ENCODE data around the gene SLX4. TPM values are rescaled to one million over a fixed set of nuclear protein-coding genes. Genes with fewer than 3 reads are reported as not detected.

The SLX4 gene
- total and polyA plus RNA-seq, 9 of the 15 experiments (the other 6 are each of a cell fraction or from before 2014, with no cell fraction given): 0.29 to 7.9 (median 3.8) TPM

DNA sequence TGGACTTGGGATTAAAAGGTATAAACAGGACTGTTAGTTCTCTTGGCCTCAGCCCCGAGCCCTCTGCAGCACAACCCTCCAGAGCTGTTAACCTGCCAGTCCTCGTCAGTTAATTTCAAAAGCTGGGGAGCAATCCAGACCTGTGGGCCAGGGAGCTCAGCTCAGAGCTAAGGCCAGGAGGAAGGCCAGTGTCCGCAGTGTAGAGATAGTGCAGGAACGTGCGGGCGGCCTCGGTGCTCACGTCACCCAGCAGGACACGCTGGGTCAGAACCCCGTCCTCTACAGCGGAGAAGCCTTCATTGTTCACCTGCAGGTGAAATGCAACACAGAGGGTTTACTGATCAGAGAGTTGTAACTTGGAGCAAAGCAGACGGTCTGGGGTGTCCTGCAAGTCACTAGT lies 18.8 kb downstream of the SLX4 start:
- H3K79me2 ChIP-seq (ENCODE audit: control insufficient read depth, insufficient read depth, low read length): no peaks in the 10 kb centered on the region
- H2AFZ ChIP-seq (ENCODE audit: low read depth, low read length): no peak overlapping the region
- peaks cover 10 to 37% of the 10 kb centered on the region in 2 experiments; a peak in 4 of 5 replicates for H3K4me1 ChIP-seq (replicated peaks in 1 of 2; ENCODE audit: control insufficient read depth in 2 of 2, insufficient read depth in 2 of 2, low read length in 2 of 2)
- no peak overlapping the region for H3K4me2 ChIP-seq (ENCODE audit: insufficient read depth, low read length)
- 82% methylated on average over 9 of the region's 12 CpGs for WGBS (ENCODE audit: insufficient coverage, low coverage, missing lambda C conversion rate)
- CTCF ChIA-PET (ENCODE audit: low intra/inter-chr PET ratio): no interaction called here
- H3K9me3 ChIP-seq (replicated peaks; ENCODE audit: control insufficient read depth, insufficient read depth, low read depth, low read length): no peaks in the 10 kb centered on the region
- DNase-seq (ENCODE audit: extremely low read depth in 1 of 4, low spot score in 3 of 4): no peak
- peaks cover 3% of the 10 kb centered on the region; the same call in 1 of the 3 replicates for H3K36me3 ChIP-seq (ENCODE audit: control insufficient read depth, insufficient read depth, low read length)
- H3K27me3 ChIP-seq (ENCODE audit: control insufficient read depth in 2 of 2, insufficient read depth in 2 of 2, low read length in 2 of 2): no peaks in the 10 kb centered on the region
- ATAC-seq: no peak
- no peak overlapping the region for H3K4me3 ChIP-seq
- in situ Hi-C loops (cut with MboI) (no loop called here), intact Hi-C loops (cut with micrococcal nuclease) (no loop called here)
- peaks cover 4% of the 10 kb centered on the region for H3K9me1 ChIP-seq (ENCODE audit: control insufficient read depth, insufficient read depth, low read length)
- TF ChIP-seq FOXM1 (IDR thresholded peaks at IDR 0.05; ENCODE audit: low read depth) (no peak), FOXM1 (CRISPR knock-in tag; IDR thresholded peaks at IDR 0.05; ENCODE audit: low read depth) (no peak)
- H4K20me1 ChIP-seq (replicated peaks; ENCODE audit: control insufficient read depth, insufficient read depth, low read length): no peaks in the 10 kb centered on the region
- FAIRE-seq: no peak
- no TSS peak for BruUV-seq (replicated peaks)
- no peak overlapping the region for H3K27ac ChIP-seq (ENCODE audit: extremely low read depth, low read depth, low read length)
- POLR2A ChIA-PET: interaction anchor here (0.6 to 1.0 kb wide), 2 partner anchors 8 to 841 kb away, joined by 3 to 4 read pairs; no protein-coding TSS in a partner anchor
- H3K9ac ChIP-seq (ENCODE audit: insufficient read depth in 1 of 2, low read depth in 2 of 2, low read length in 2 of 2): peak overlapping the region in 1 of 2 experiments; percentile 70; a peak in 2 of 4 replicates

DNA sequence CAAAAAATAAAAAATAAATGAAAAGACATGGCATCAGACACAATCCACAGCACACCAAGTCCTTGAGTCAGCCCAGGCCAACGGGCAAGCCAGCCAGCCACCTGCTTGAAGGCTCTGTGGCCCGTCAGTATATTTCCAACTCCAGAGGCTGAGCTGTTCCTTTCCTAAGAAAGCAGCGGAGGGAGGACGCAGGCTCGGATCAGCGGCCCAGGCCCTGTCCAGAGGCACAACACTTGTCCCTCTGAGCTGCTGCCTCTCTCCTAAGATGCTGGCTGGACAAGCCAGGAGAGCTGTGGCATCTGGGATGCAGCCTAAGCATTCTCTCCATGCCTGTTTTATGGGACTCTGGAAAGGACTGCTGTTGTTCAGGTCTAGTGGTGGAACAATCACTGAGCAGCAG lies 19.4 kb downstream of the SLX4 start:
- peaks cover 10 to 38% of the 10 kb centered on the region in 2 experiments; a peak in 4 of 5 replicates for H3K4me1 ChIP-seq (replicated peaks in 1 of 2; ENCODE audit: control insufficient read depth in 2 of 2, insufficient read depth in 2 of 2, low read length in 2 of 2)
- H3K9me1 ChIP-seq (ENCODE audit: control insufficient read depth, insufficient read depth, low read length): peaks cover 4% of the 10 kb centered on the region
- BruUV-seq (replicated peaks): no TSS peak
- 78% methylated on average over 6 of the region's 6 CpGs for WGBS (ENCODE audit: insufficient coverage, low coverage, missing lambda C conversion rate)
- ATAC-seq (no peak), FAIRE-seq (no peak), DNase-seq (ENCODE audit: extremely low read depth in 1 of 4, low spot score in 3 of 4) (no peak)
- H3K4me3 ChIP-seq: no peak overlapping the region
- no peaks in the 10 kb centered on the region for H3K9me3 ChIP-seq (replicated peaks; ENCODE audit: control insufficient read depth, insufficient read depth, low read depth, low read length)
- CTCF ChIA-PET (ENCODE audit: low intra/inter-chr PET ratio): no interaction called here
- H3K27me3 ChIP-seq (ENCODE audit: control insufficient read depth in 2 of 2, insufficient read depth in 2 of 2, low read length in 2 of 2): no peaks in the 10 kb centered on the region
- H4K20me1 ChIP-seq (replicated peaks; ENCODE audit: control insufficient read depth, insufficient read depth, low read length): no peaks in the 10 kb centered on the region
- no peak overlapping the region for H3K27ac ChIP-seq (ENCODE audit: extremely low read depth, low read depth, low read length)
- H2AFZ ChIP-seq (ENCODE audit: low read depth, low read length): no peak overlapping the region
- intact Hi-C loops (cut with micrococcal nuclease): no loop called here
- no peak overlapping the region for H3K4me2 ChIP-seq (ENCODE audit: insufficient read depth, low read length)
- POLR2A ChIA-PET: interaction anchor here (0.6 to 1.0 kb wide), 2 partner anchors 9 to 841 kb away, joined by 3 to 4 read pairs; no protein-coding TSS in a partner anchor
- in situ Hi-C loops (cut with MboI): no loop called here
- H3K9ac ChIP-seq (ENCODE audit: insufficient read depth in 1 of 2, low read depth in 2 of 2, low read length in 2 of 2): peak overlapping the region in 1 of 2 experiments; percentile 40; a peak in 1 of 4 replicates
- H3K36me3 ChIP-seq (ENCODE audit: control insufficient read depth, insufficient read depth, low read length): peaks cover 3% of the 10 kb centered on the region; the same call in 1 of the 3 replicates
- no peaks in the 10 kb centered on the region for H3K79me2 ChIP-seq (ENCODE audit: control insufficient read depth, insufficient read depth, low read length)
- TF ChIP-seq NEUROD1 (IDR thresholded peaks at IDR 0.05; ENCODE audit: borderline replicate concordance, low read depth, low read length, partially characterized antibody) (no peak), HNRNPL (IDR thresholded peaks at IDR 0.05; ENCODE audit: low read depth, low read length) (no peak), HSF4 (CRISPR knock-in tag; IDR thresholded peaks at IDR 0.05; ENCODE audit: borderline replicate concordance) (no peak), MTA3 (IDR thresholded peaks at IDR 0.05; ENCODE audit: borderline replicate concordance) (no peak)
- TF ChIP-seq, protein P1, sequence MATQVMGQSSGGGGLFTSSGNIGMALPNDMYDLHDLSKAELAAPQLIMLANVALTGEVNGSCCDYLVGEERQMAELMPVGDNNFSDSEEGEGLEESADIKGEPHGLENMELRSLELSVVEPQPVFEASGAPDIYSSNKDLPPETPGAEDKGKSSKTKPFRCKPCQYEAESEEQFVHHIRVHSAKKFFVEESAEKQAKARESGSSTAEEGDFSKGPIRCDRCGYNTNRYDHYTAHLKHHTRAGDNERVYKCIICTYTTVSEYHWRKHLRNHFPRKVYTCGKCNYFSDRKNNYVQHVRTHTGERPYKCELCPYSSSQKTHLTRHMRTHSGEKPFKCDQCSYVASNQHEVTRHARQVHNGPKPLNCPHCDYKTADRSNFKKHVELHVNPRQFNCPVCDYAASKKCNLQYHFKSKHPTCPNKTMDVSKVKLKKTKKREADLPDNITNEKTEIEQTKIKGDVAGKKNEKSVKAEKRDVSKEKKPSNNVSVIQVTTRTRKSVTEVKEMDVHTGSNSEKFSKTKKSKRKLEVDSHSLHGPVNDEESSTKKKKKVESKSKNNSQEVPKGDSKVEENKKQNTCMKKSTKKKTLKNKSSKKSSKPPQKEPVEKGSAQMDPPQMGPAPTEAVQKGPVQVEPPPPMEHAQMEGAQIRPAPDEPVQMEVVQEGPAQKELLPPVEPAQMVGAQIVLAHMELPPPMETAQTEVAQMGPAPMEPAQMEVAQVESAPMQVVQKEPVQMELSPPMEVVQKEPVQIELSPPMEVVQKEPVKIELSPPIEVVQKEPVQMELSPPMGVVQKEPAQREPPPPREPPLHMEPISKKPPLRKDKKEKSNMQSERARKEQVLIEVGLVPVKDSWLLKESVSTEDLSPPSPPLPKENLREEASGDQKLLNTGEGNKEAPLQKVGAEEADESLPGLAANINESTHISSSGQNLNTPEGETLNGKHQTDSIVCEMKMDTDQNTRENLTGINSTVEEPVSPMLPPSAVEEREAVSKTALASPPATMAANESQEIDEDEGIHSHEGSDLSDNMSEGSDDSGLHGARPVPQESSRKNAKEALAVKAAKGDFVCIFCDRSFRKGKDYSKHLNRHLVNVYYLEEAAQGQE (IDR thresholded peaks at IDR 0.05; ENCODE audit: borderline replicate concordance): no peak
- TF ChIP-seq, protein P1 (CRISPR knock-in tag; IDR thresholded peaks at IDR 0.05; ENCODE audit: low read depth): no peak
